H1 (cell line): Measurements from ENCODE around the gene KIFC1. TPM values are rescaled to one million over a fixed set of nuclear protein-coding genes. Genes with fewer than 3 reads are reported as not detected.

Experiments
- CTCF ChIA-PET: fragments of 300-600 bp; sonication (Branson Sonifier 250); formaldehyde crosslinking; loops from one replicate; lab custom pipeline; 2021; ENCODE audit not compliant: partially characterized antibody; lab: Charles Lee
- POLR2A ChIA-PET: fragments of 300-600 bp; sonication (Branson Sonifier 250); formaldehyde crosslinking; loops from one replicate; lab custom pipeline; 2021; ENCODE audit warnings: inconsistent platforms; ENCODE audit not compliant: partially characterized antibody; lab: Charles Lee
- DNase-seq, 2 experiments: peaks; one replicate each; pipeline versions ENCODE4 v3.0.0 to v3.0.0-alpha.2; 2010 to 2022; ENCODE audit warnings: low spot score in 2 of 2, low read depth in 1 of 2, mixed read lengths in 1 of 2
- FAIRE-seq: peaks from 2 replicates; lab custom pipeline; 2011; peaks lifted over from hg19 to GRCh38; lab: Jason Lieb, UNC
- H2AFZ ChIP-seq: 2 replicates; pipeline ENCODE4 v1.8.1; 2012; ENCODE audit warnings: low read length, inconsistent platforms
- H2AK5ac ChIP-seq: 2 replicates; pipeline ENCODE4 v1.6.1; 2013; ENCODE audit warnings: low read depth, low read length
- H2BK120ac ChIP-seq: replicated peaks from 2 replicates; pipeline ENCODE3; 2013; ENCODE audit warnings: low read depth, low read length, inconsistent platforms
- H2BK12ac ChIP-seq: 2 replicates; pipeline ENCODE4 v1.6.1; 2013; ENCODE audit warnings: low read depth, low read length
- H2BK15ac ChIP-seq: 2 replicates; pipeline ENCODE4 v1.6.1; 2013; ENCODE audit warnings: low read length
- H2BK20ac ChIP-seq: 2 replicates; pipeline ENCODE4 v1.6.1; 2013; ENCODE audit warnings: low read length
- H2BK5ac ChIP-seq: 2 replicates; pipeline ENCODE4 v1.6.1; 2013; ENCODE audit warnings: low read depth, low read length
- H3K14ac ChIP-seq: 2 replicates; pipeline ENCODE4 v1.6.1; 2013; ENCODE audit warnings: inconsistent platforms; ENCODE audit not compliant: insufficient read length
- H3K18ac ChIP-seq: 2 replicates; pipeline ENCODE4 v1.6.1; 2013; ENCODE audit warnings: low read length; ENCODE audit errors: extremely low read depth
- H3K23ac ChIP-seq: 2 replicates; pipeline ENCODE4 v1.6.1; 2013; ENCODE audit warnings: inconsistent platforms; ENCODE audit not compliant: insufficient read length
- H3K23me2 ChIP-seq: 2 replicates; pipeline ENCODE4 v1.6.1; 2013; ENCODE audit warnings: low read depth, low read length
- H3K27ac ChIP-seq: 2 replicates; pipeline ENCODE4 v1.6.1; 2011; ENCODE audit warnings: low read depth, low read length, inconsistent platforms
- H3K27me3 ChIP-seq, 4 experiments: replicated peaks in 1 of 4; 1 replicate in 1 of 4; 2 replicates in 3 of 4; pipeline versions ENCODE4 v1.6.1 to v1.8.1; 2011 to 2013; ENCODE audit warnings: low read length in 3 of 4, mild to moderate bottlenecking in 3 of 4, inconsistent platforms in 2 of 4, mixed read lengths in 2 of 4, moderate library complexity in 1 of 4; ENCODE audit not compliant: control insufficient read depth in 3 of 4, insufficient read depth in 3 of 4; ENCODE audit errors: extremely low read depth in 1 of 4
- H3K36me3 ChIP-seq, 4 experiments: 2 replicates each; pipeline versions ENCODE4 v1.6.1 to v1.8.1; 2011 to 2013; ENCODE audit warnings: mild to moderate bottlenecking in 4 of 4, low read length in 3 of 4, moderate library complexity in 2 of 4, control low read depth in 1 of 4, inconsistent platforms in 1 of 4; ENCODE audit not compliant: insufficient read depth in 4 of 4, control insufficient read depth in 2 of 4
- H3K4ac ChIP-seq: replicated peaks from 2 replicates; pipeline ENCODE3; 2013; ENCODE audit warnings: low read length, low read depth, mixed read lengths, inconsistent platforms; ENCODE audit not compliant: insufficient read length
- H3K4me1 ChIP-seq, 4 experiments: replicated peaks in 1 of 4; 1 replicate in 1 of 4; 2 replicates in 3 of 4; pipeline versions ENCODE4 v1.6.1 to v1.8.1; 2011 to 2013; ENCODE audit warnings: low read length in 3 of 4, inconsistent platforms in 2 of 4, mixed read lengths in 1 of 4; ENCODE audit not compliant: insufficient read depth in 4 of 4, control insufficient read depth in 3 of 4
- H3K4me2 ChIP-seq, 2 experiments: 2 replicates each; pipeline versions ENCODE4 v1.6.1 to v1.8.1; 2011 to 2013; ENCODE audit warnings: low read depth in 2 of 2, low read length in 2 of 2, control low read depth in 1 of 2, inconsistent platforms in 1 of 2, mild to moderate bottlenecking in 1 of 2; ENCODE audit not compliant: insufficient read depth in 1 of 2
- H3K4me3 ChIP-seq, 4 experiments: fragments of 200-600, 300-600 bp in 1 of 4; sonication (generic), shearing (Covaris generic), sonication (Bioruptor Twin) in 1 of 4; 2 replicates each; pipeline versions ENCODE4 v1.5.1 to v1.8.1; 2011 to 2016; ENCODE audit warnings: low read length in 4 of 4, low read depth in 3 of 4, control low read depth in 2 of 4, inconsistent platforms in 2 of 4, mild to moderate bottlenecking in 2 of 4, mixed read lengths in 1 of 4, moderate library complexity in 1 of 4; ENCODE audit not compliant: insufficient read depth in 2 of 4; ENCODE audit errors: extremely low read depth in 1 of 4
- H3K56ac ChIP-seq: replicated peaks from 2 replicates; pipeline ENCODE3; 2013; ENCODE audit warnings: low read depth, mild to moderate bottlenecking, mixed read lengths, low read length, inconsistent platforms; ENCODE audit not compliant: insufficient read length
- H3K79me1 ChIP-seq: 2 replicates; pipeline ENCODE4 v1.6.1; 2013; ENCODE audit warnings: low read depth, low read length, control low read depth
- H3K79me2 ChIP-seq, 2 experiments: 2 replicates each; pipeline versions ENCODE4 v1.6.1 to v1.8.1; 2012 to 2013; ENCODE audit warnings: low read length in 2 of 2, mild to moderate bottlenecking in 2 of 2, inconsistent platforms in 1 of 2; ENCODE audit not compliant: insufficient read depth in 2 of 2, control insufficient read depth in 1 of 2
- H3K9ac ChIP-seq, 4 experiments: replicated peaks in 1 of 4; 1 replicate in 1 of 4; 2 replicates in 3 of 4; pipeline versions ENCODE4 v1.6.1 to v1.8.1; 2011 to 2013; ENCODE audit warnings: low read depth in 3 of 4, low read length in 3 of 4, control low read depth in 2 of 4, mild to moderate bottlenecking in 2 of 4, moderate library complexity in 2 of 4, inconsistent platforms in 1 of 4; ENCODE audit errors: extremely low read depth in 1 of 4
- H3K9me3 ChIP-seq, 2 experiments: 2 replicates each; pipeline versions ENCODE4 v1.6.1 to v1.8.1; 2012 to 2013; ENCODE audit warnings: mild to moderate bottlenecking in 2 of 2, moderate library complexity in 2 of 2, control low read depth in 1 of 2, inconsistent platforms in 1 of 2, low read depth in 1 of 2, low read length in 1 of 2, mixed read lengths in 1 of 2; ENCODE audit not compliant: insufficient read depth in 2 of 2
- H4K20me1 ChIP-seq, 2 experiments: replicated peaks in 1 of 2; 2 replicates each; pipeline versions ENCODE3 to v1.8.1; 2011 to 2013; ENCODE audit warnings: inconsistent platforms in 2 of 2, low read length in 2 of 2, mild to moderate bottlenecking in 1 of 2; ENCODE audit not compliant: insufficient read depth in 2 of 2, control insufficient read depth in 1 of 2
- H4K5ac ChIP-seq: 2 replicates; pipeline ENCODE4 v1.6.1; 2013; ENCODE audit warnings: low read length, low read depth, mixed read lengths, inconsistent platforms; ENCODE audit not compliant: insufficient read length
- H4K8ac ChIP-seq: 2 replicates; pipeline ENCODE4 v1.8.0; 2013; ENCODE audit warnings: mild to moderate bottlenecking, moderate library complexity, low read length, inconsistent platforms; ENCODE audit not compliant: insufficient read depth; ENCODE audit errors: extremely low read depth
- H4K91ac ChIP-seq: replicated peaks from 2 replicates; pipeline ENCODE3; 2013; ENCODE audit warnings: low read length, mixed read lengths, inconsistent platforms; ENCODE audit not compliant: insufficient read length
- KDM4A ChIP-seq: IDR thresholded peaks from one replicate; pipeline ENCODE4 v1.7.1; 2012; ENCODE audit warnings: low read depth, mild to moderate bottlenecking, moderate library complexity, low read length, inconsistent platforms; ENCODE audit not compliant: severe bottlenecking
- SIRT6 ChIP-seq: IDR thresholded peaks from one replicate; pipeline ENCODE4 v1.7.1; 2012; ENCODE audit warnings: low read length, inconsistent platforms
- SP4 ChIP-seq: IDR thresholded peaks from 2 replicates; pipeline ENCODE4 v1.6.1; 2012; ENCODE audit warnings: low read length, inconsistent platforms
- USF2 ChIP-seq: IDR thresholded peaks from 2 replicates; pipeline ENCODE4 v1.6.1; 2011; ENCODE audit warnings: low read length, improper control_type of control experiment
- WGBS, 2 experiments: shearing (Covaris generic) in 1 of 2; methylation state at CpG; one replicate each; pipeline versions ENCODE4 v1.1.6 to v1.1.7; 2013 to 2015; ENCODE audit warnings: low lambda C conversion rate in 2 of 2, mixed read lengths in 2 of 2, inconsistent platforms in 1 of 2, low coverage in 1 of 2, missing lambda C conversion rate in 1 of 2; ENCODE audit not compliant: insufficient replicate concordance in 2 of 2, insufficient coverage in 1 of 2, insufficient read length in 1 of 2; ENCODE audit errors: extremely low coverage in 1 of 2, missing lambda C conversion rate in 1 of 2; 5-methylcytosine and 5-hydroxymethylcytosine counted together
- polyA plus RNA-seq, 7 experiments: library from polyadenylated mRNA; depleted of rRNA in 3 of 7; stranded (reverse) in 5 of 7; unstranded in 2 of 7; fragments of >200 nt in 5 of 7; fragments of 200-250 nt in 2 of 7; gene quantifications; 1 replicate in 5 of 7; 2 replicates in 1 of 7; 4 replicates in 1 of 7; pipeline versions ENCODE4 v1.2.1 to v1.2.3, GENCODE V29; 2011 to 2013; ENCODE audit warnings: missing spikeins in 2 of 7, mixed read lengths in 2 of 7
- total RNA-seq: library from RNA; stranded (reverse); fragmentation: NEBNext Ultra II Directional; extraction: Animal tissue kit (Norgen Biotek cat#: 25700); gene quantifications from 2 replicates; pipeline ENCODE4 v1.2.1, GENCODE V29; 2021

KIFC1 gene
- total and polyA plus RNA-seq, 2 of the 8 experiments (the other 6 are each of a cell fraction or from before 2014, with no cell fraction given), result 46.6 to 64.3 TPM

GRCh38 chr6:33445119-33445603 is 53.5 kb downstream of the KIFC1 start:
- no peak overlapping the region for H2BK20ac ChIP-seq

More at GRCh38 chr6:33445119-33445603, 53.5 kb downstream of the KIFC1 start:
- Histone ChIP-seq H2AK5ac (no peak overlapping the region), H3K79me2 (no peaks in the 10 kb centered on the region), H2BK12ac (no peak overlapping the region), H2BK15ac (no peak overlapping the region), H3K4ac (no peak overlapping the region), H3K36me3 (peaks cover 57 to 95% (median 90%) of the 10 kb centered on the region in 4 experiments), H2BK5ac (no peak overlapping the region), H4K20me1 (peaks cover 12 to 32% of the 10 kb centered on the region in 2 experiments), H3K4me3 (no peak overlapping the region), H3K79me1 (peaks cover 2% of the 10 kb centered on the region), H4K8ac (no peak overlapping the region), H4K91ac (no peak overlapping the region), H3K14ac (no peak overlapping the region), H3K4me1 (no peaks in the 10 kb centered on the region), H3K9me3 (no peaks in the 10 kb centered on the region), H3K27me3 (no peaks in the 10 kb centered on the region), H3K23me2 (no peaks in the 10 kb centered on the region; the same call in 1 of the 2 replicates), H4K5ac (no peak overlapping the region), H3K23ac (no peak overlapping the region), H3K27ac (no peak overlapping the region), H3K4me2 (no peak overlapping the region), H3K56ac (no peak overlapping the region), H2AFZ (no peak overlapping the region), H2BK120ac (no peak overlapping the region), H3K9ac (no peak overlapping the region), H3K18ac (no peak overlapping the region)
- CTCF ChIA-PET, result interaction anchor here (1.2 to 2.0 kb wide), 5 partner anchors 8 to 20 kb away, joined by 3 to 7 read pairs (median 6); no protein-coding TSS in a partner anchor
- no peak for FAIRE-seq
- POLR2A ChIA-PET, result interaction anchor here (1.0 to 17.2 kb wide), 5 partner anchors 9 to 226 kb away, joined by 3 to 381 read pairs (median 9); partner anchors contain the start of gene ZBTB9
- DNase-seq, result no peak
- TF ChIP-seq KDM4A (no peak), SIRT6 (no peak), USF2 (no peak), SP4 (no peak)
- 98% methylated on average over 3 of the region's 3 CpGs; no CpG with 5 or more reads in 1 of the 2 experiments for WGBS, 2 experiments
